CD4-positive, alpha-beta memory T cell (primary cell): Measurements from ENCODE around the gene COBLL1. TPM values are rescaled to one million over a fixed set of nuclear protein-coding genes. Genes with fewer than 3 reads are reported as not detected.

ENCODE experiments used
- CTCF ChIA-PET: fragments of 350-600 bp; sonication (Branson Sonifier 250); formaldehyde crosslinking; loops from one replicate; lab custom pipeline; 2021; ENCODE audit warnings: inconsistent platforms; ENCODE audit not compliant: partially characterized antibody; lab: Charles Lee
- POLR2A ChIA-PET: fragments of 350-600 bp; sonication (Branson Sonifier 250); formaldehyde crosslinking; loops from one replicate; lab custom pipeline; 2021; ENCODE audit not compliant: partially characterized antibody; lab: Charles Lee
- DNase-seq, 5 donors: peaks; one replicate each; pipeline versions ENCODE4 v3.0.0 to v3.0.0-alpha.2; 2020 to 2022; ENCODE audit warnings: mixed read lengths in 1 of 5
- H3K27ac ChIP-seq: one replicate; pipeline ENCODE4 v1.7.0; 2013; ENCODE audit warnings: low read depth, low read length
- H3K27me3 ChIP-seq: 2 replicates; pipeline ENCODE4 v1.7.0; 2013; ENCODE audit warnings: mild to moderate bottlenecking, low read length, moderate library complexity; ENCODE audit not compliant: insufficient read depth
- H3K36me3 ChIP-seq: 2 replicates; pipeline ENCODE4 v1.7.0; 2013; ENCODE audit warnings: mild to moderate bottlenecking, low read length, moderate library complexity; ENCODE audit not compliant: insufficient read depth
- H3K4me1 ChIP-seq: 2 replicates; pipeline ENCODE4 v1.7.0; 2013; ENCODE audit warnings: mild to moderate bottlenecking, low read length, moderate library complexity; ENCODE audit not compliant: insufficient read depth
- H3K4me3 ChIP-seq, 2 donors: one replicate each; pipeline ENCODE4 v1.7.0; 2013; ENCODE audit warnings: low read length in 2 of 2, mild to moderate bottlenecking in 1 of 2
- H3K9me3 ChIP-seq, 2 donors: one replicate each; pipeline ENCODE4 v1.7.0; 2013; ENCODE audit warnings: low read length in 2 of 2, control low read depth in 1 of 2; ENCODE audit not compliant: control insufficient read depth in 1 of 2
- H3K27ac Mint-ChIP-seq, 7 donors: one replicate each; pipeline ENCODE4 v1.8.0; 2020 to 2021; ENCODE audit warnings: mixed read lengths in 7 of 7, mild to moderate bottlenecking in 6 of 7, inconsistent platforms in 3 of 7, moderate library complexity in 3 of 7
- H3K27me3 Mint-ChIP-seq, 2 donors: one replicate each; pipeline ENCODE4 v1.8.0; 2020 to 2021; ENCODE audit warnings: mixed read lengths in 2 of 2
- H3K36me3 Mint-ChIP-seq, 2 donors: one replicate each; pipeline ENCODE4 v1.8.0; 2020 to 2021; ENCODE audit warnings: mixed read lengths in 2 of 2, inconsistent platforms in 1 of 2, mild to moderate bottlenecking in 1 of 2
- H3K4me1 Mint-ChIP-seq, 4 donors: one replicate each; pipeline ENCODE4 v1.8.0; 2020 to 2021; ENCODE audit warnings: mixed read lengths in 4 of 4, mild to moderate bottlenecking in 1 of 4
- H3K4me3 Mint-ChIP-seq, 8 donors: one replicate each; pipeline ENCODE4 v1.8.0; 2020 to 2021; ENCODE audit warnings: mixed read lengths in 8 of 8, mild to moderate bottlenecking in 7 of 8, moderate library complexity in 6 of 8, inconsistent platforms in 3 of 8
- H3K9me3 Mint-ChIP-seq, 8 donors: one replicate each; pipeline ENCODE4 v1.8.0; 2020 to 2021; ENCODE audit warnings: mixed read lengths in 8 of 8, mild to moderate bottlenecking in 5 of 8, inconsistent platforms in 3 of 8, moderate library complexity in 1 of 8
- intact Hi-C: fragments of 100-400 bp; cut with micrococcal nuclease; formaldehyde crosslinking; loops from one replicate; pipeline ENCODE4 v1.15.1; 2023
- polyA plus RNA-seq, 2 donors: library from polyadenylated mRNA; unstranded; fragments of 300-500 nt; fragmentation: Illumina TruSeq; gene quantifications; one replicate each; pipeline ENCODE4 v1.2.3, GENCODE V29; 2021
- total RNA-seq, 2 experiments: library from RNA; stranded (reverse); gene quantifications; one replicate each; pipeline ENCODE4 v1.2.3, GENCODE V29; 2021

The COBLL1 gene
- total and polyA plus RNA-seq, 4 experiments from 2014 or later = 0.42 TPM; not detected in 3

GRCh38 chr2:164669291-164669690 is 172.3 kb downstream of the COBLL1 start:
- intact Hi-C loops = no loop called here
- Mint-ChIP-seq H3K4me3 (no peak overlapping the region), H3K36me3 (no peaks in the 10 kb centered on the region), H3K4me1 (no peaks in the 10 kb centered on the region), H3K27me3 (no peaks in the 10 kb centered on the region), H3K27ac (no peak overlapping the region), H3K9me3 (peaks cover 0 to 3% (median 0%) of the 10 kb centered on the region in 8 donors)
- Histone ChIP-seq H3K4me1 (no peaks in the 10 kb centered on the region), H3K27ac (no peak overlapping the region), H3K36me3 (no peaks in the 10 kb centered on the region), H3K27me3 (no peaks in the 10 kb centered on the region), H3K9me3 (no peaks in the 10 kb centered on the region), H3K4me3 (no peak overlapping the region)
- ChIA-PET CTCF (no interaction called here), POLR2A (no interaction called here)
- no peak for DNase-seq

GRCh38 chr2:164667566-164667965 is 174.1 kb downstream of the COBLL1 start:
- no peaks in the 10 kb centered on the region for H3K36me3 Mint-ChIP-seq
- Histone ChIP-seq H3K36me3 (no peaks in the 10 kb centered on the region), H3K4me1 (no peaks in the 10 kb centered on the region), H3K4me3 (no peak overlapping the region), H3K9me3 (no peaks in the 10 kb centered on the region), H3K27ac (no peak overlapping the region), H3K27me3 (no peaks in the 10 kb centered on the region)
- H3K9me3 Mint-ChIP-seq = peaks cover 0 to 3% (median 1%) of the 10 kb centered on the region in 8 donors
- intact Hi-C loops = no loop called here
- no peaks in the 10 kb centered on the region for H3K4me1 Mint-ChIP-seq
- ChIA-PET POLR2A (no interaction called here), CTCF (no interaction called here)
- no peak overlapping the region for H3K4me3 Mint-ChIP-seq
- H3K27me3 Mint-ChIP-seq = no peaks in the 10 kb centered on the region
- no peak overlapping the region for H3K27ac Mint-ChIP-seq
- no peak for DNase-seq

GRCh38 chr2:164664070-164664469 is 177.6 kb downstream of the COBLL1 start:
- Mint-ChIP-seq H3K9me3 (peaks cover 0 to 4% (median 1%) of the 10 kb centered on the region in 8 donors), H3K27me3 (no peaks in the 10 kb centered on the region), H3K4me1 (no peaks in the 10 kb centered on the region), H3K27ac (no peak overlapping the region), H3K4me3 (no peak overlapping the region), H3K36me3 (no peaks in the 10 kb centered on the region)
- intact Hi-C loops = no loop called here
- CTCF ChIA-PET = no interaction called here
- Histone ChIP-seq H3K4me1 (no peaks in the 10 kb centered on the region), H3K27me3 (no peaks in the 10 kb centered on the region), H3K4me3 (no peak overlapping the region), H3K27ac (no peak overlapping the region), H3K9me3 (no peaks in the 10 kb centered on the region), H3K36me3 (no peaks in the 10 kb centered on the region)
- POLR2A ChIA-PET = no interaction called here
- DNase-seq = no peak

GRCh38 chr2:164662868-164663631 is 178.6 kb downstream of the COBLL1 start:
- Mint-ChIP-seq H3K9me3 (peaks cover 0 to 5% (median 2%) of the 10 kb centered on the region in 8 donors), H3K4me1 (no peaks in the 10 kb centered on the region), H3K36me3 (no peaks in the 10 kb centered on the region), H3K27ac (no peak overlapping the region), H3K4me3 (no peak overlapping the region), H3K27me3 (no peaks in the 10 kb centered on the region)
- intact Hi-C loops = no loop called here
- no peak for DNase-seq
- H3K27me3 ChIP-seq = no peaks in the 10 kb centered on the region
- H3K4me3 ChIP-seq = no peak overlapping the region
- no peak overlapping the region for H3K27ac ChIP-seq
- ChIA-PET CTCF (no interaction called here), POLR2A (no interaction called here)
- no peaks in the 10 kb centered on the region for H3K4me1 ChIP-seq
- no peaks in the 10 kb centered on the region for H3K9me3 ChIP-seq
- no peaks in the 10 kb centered on the region for H3K36me3 ChIP-seq

DNA sequence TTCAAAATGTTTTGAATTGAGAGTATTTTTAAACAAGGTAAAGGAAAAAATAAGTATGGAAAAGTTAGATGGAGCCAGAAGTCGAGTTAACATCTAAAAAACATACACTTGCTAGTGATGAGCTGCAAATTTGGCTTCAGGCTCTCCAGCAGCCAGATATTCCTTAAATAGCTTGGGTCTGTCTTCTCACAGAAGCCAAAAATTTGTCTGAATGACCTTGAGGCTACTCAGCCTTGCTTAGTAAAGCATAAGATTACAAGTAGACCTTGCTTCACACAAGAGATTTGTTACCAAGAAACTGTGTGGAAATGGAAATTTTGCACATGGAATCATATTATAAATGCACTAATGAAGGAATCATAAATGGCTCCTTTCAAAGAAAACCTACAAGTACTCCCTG is 179.6 kb downstream of the COBLL1 start:
- intact Hi-C loops = no loop called here
- no peak overlapping the region for H3K4me3 Mint-ChIP-seq
- no peak overlapping the region for H3K27ac ChIP-seq

GRCh38 chr2:164661349-164661748 is 180.3 kb downstream of the COBLL1 start:
- CTCF ChIA-PET = no interaction called here
- Histone ChIP-seq H3K4me1 (no peaks in the 10 kb centered on the region), H3K27ac (no peak overlapping the region), H3K27me3 (no peaks in the 10 kb centered on the region), H3K36me3 (no peaks in the 10 kb centered on the region), H3K4me3 (no peak overlapping the region), H3K9me3 (no peaks in the 10 kb centered on the region)
- no peak for DNase-seq
- Mint-ChIP-seq H3K36me3 (no peaks in the 10 kb centered on the region), H3K27me3 (no peaks in the 10 kb centered on the region), H3K9me3 (peaks cover 0 to 5% (median 3%) of the 10 kb centered on the region in 8 donors), H3K4me1 (no peaks in the 10 kb centered on the region), H3K27ac (no peak overlapping the region), H3K4me3 (no peak overlapping the region)
- intact Hi-C loops = no loop called here
- POLR2A ChIA-PET = no interaction called here

More for the DNA sequence above, 179.6 kb downstream of the COBLL1 start:
- H3K9me3 ChIP-seq = no peaks in the 10 kb centered on the region
- H3K9me3 Mint-ChIP-seq = peaks cover 0 to 6% (median 3%) of the 10 kb centered on the region in 8 donors
- ChIA-PET CTCF (no interaction called here), POLR2A (no interaction called here)
- no peak for DNase-seq
- H3K27me3 Mint-ChIP-seq = no peaks in the 10 kb centered on the region
- no peak overlapping the region for H3K4me3 ChIP-seq
- no peaks in the 10 kb centered on the region for H3K27me3 ChIP-seq
- no peaks in the 10 kb centered on the region for H3K36me3 ChIP-seq
- no peaks in the 10 kb centered on the region for H3K36me3 Mint-ChIP-seq
- no peak overlapping the region for H3K27ac Mint-ChIP-seq
- H3K4me1 Mint-ChIP-seq = no peaks in the 10 kb centered on the region
- no peaks in the 10 kb centered on the region for H3K4me1 ChIP-seq

DNA sequence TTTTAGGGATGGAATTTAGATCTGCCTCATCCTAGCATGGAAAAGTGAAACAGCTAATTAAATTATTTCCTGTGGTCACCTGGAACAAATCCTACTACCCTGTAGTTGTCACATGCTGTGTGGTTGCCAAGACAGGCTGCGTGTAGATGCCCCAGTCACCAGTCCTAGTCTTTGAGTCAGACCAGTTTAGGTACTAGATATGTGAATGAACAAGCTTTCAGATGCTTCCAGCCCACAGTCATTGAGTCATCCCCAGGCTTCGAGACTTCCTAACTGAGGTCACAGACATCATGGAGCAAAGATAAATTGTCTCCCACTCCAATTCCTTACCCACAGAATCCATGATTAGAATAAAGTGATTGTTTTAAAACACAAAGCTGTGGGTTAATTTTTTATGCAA is 184.5 kb downstream of the COBLL1 start:
- no peaks in the 10 kb centered on the region for H3K9me3 ChIP-seq
- no peaks in the 10 kb centered on the region for H3K36me3 ChIP-seq
- Mint-ChIP-seq H3K4me1 (no peaks in the 10 kb centered on the region), H3K4me3 (no peak overlapping the region), H3K27ac (no peak overlapping the region), H3K36me3 (no peaks in the 10 kb centered on the region), H3K27me3 (no peaks in the 10 kb centered on the region), H3K9me3 (peaks cover 0 to 12% (median 5%) of the 10 kb centered on the region in 8 donors)
- CTCF ChIA-PET = no interaction called here
- POLR2A ChIA-PET = no interaction called here
- H3K4me1 ChIP-seq = no peaks in the 10 kb centered on the region
- H3K27me3 ChIP-seq = no peaks in the 10 kb centered on the region
- no peak overlapping the region for H3K27ac ChIP-seq
- intact Hi-C loops = no loop called here
- H3K4me3 ChIP-seq = no peak overlapping the region
- no peak for DNase-seq
